ENCODE measurements around the gene CELA2A.
"Not testable (repeated sequence)": the region's sequence is repeated elsewhere in the genome, so short reads cannot be mapped to it uniquely, and the experiment has no call there.

Gene CELA2A

GRCh38 chr1:15424146-15424667 is 32.3 kb upstream of the CELA2A start:
- in situ Hi-C loops (cut with MboI; ENCODE audit: low pct_unique_long_range_greater_than_20kb, low sequenced_read_pairs, unreplicated experiment) = loop anchor here (25.0 kb wide), 1 partner anchor 287 kb away; no protein-coding TSS in a partner anchor
- TF ChIP-seq CTCF (IDR thresholded peaks at IDR 0.05; ENCODE audit: extremely low read depth, insufficient read depth, missing control alignments) = no peak
- DNase-seq (ENCODE audit: low spot score) = no peak

- DNase-seq (ENCODE audit: low spot score) = no peak
- in situ Hi-C loops (cut with MboI; ENCODE audit: low pct_unique_long_range_greater_than_20kb, low sequenced_read_pairs, unreplicated experiment) = loop anchor here (25.0 kb wide), 1 partner anchor 288 kb away; no protein-coding TSS in a partner anchor
- TF ChIP-seq CTCF (IDR thresholded peaks at IDR 0.05; ENCODE audit: extremely low read depth, insufficient read depth, missing control alignments) = no peak
Observed at GRCh38 chr1:15424981-15425380, 31.6 kb upstream of the CELA2A start.

GRCh38 chr1:15425521-15425920 is 31.0 kb upstream of the CELA2A start:
- TF ChIP-seq CTCF (IDR thresholded peaks at IDR 0.05; ENCODE audit: extremely low read depth, insufficient read depth, missing control alignments) = no peak

DNA sequence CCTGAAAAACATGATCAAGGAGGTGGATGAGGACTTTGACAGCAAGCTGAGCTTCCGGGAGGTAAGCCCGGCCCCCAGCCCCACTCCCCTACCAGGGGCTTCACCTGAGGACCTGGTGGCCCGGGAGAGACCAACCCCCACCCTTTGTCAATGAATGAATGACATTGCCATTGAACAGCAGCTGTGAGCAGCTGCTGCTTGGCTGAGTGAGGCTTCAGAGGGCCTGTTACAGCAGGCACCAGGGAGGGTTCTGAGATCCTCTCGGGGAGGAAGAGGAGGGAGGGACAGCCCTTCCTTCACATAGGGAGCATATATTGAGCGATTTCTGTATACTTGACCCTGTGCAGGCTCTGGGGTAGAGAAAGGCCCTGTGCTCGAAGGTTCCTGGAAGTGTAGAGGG is 30.6 kb upstream of the CELA2A start:
- TF ChIP-seq CTCF (IDR thresholded peaks at IDR 0.05; ENCODE audit: extremely low read depth, insufficient read depth, missing control alignments) = no peak
- in situ Hi-C loops (cut with MboI; ENCODE audit: low pct_unique_long_range_greater_than_20kb, low sequenced_read_pairs, unreplicated experiment) = no loop called here

More at GRCh38 chr1:15425521-15425920, 31.0 kb upstream of the CELA2A start:
- DNase-seq (ENCODE audit: low spot score) = no peak
- in situ Hi-C loops (cut with MboI; ENCODE audit: low pct_unique_long_range_greater_than_20kb, low sequenced_read_pairs, unreplicated experiment) = no loop called here

GRCh38 chr1:15426492-15427279 is 29.8 kb upstream of the CELA2A start:
- in situ Hi-C loops (cut with MboI; ENCODE audit: low pct_unique_long_range_greater_than_20kb, low sequenced_read_pairs, unreplicated experiment) = no loop called here
- no peak for TF ChIP-seq CTCF (IDR thresholded peaks at IDR 0.05; ENCODE audit: extremely low read depth, insufficient read depth, missing control alignments)
- DNase-seq (ENCODE audit: low spot score) = no peak

More for the DNA sequence above, 30.6 kb upstream of the CELA2A start:
- DNase-seq (ENCODE audit: low spot score) = no peak

- no peak for DNase-seq (ENCODE audit: low spot score)
- in situ Hi-C loops (cut with MboI; ENCODE audit: low pct_unique_long_range_greater_than_20kb, low sequenced_read_pairs, unreplicated experiment) = no loop called here
- TF ChIP-seq CTCF (IDR thresholded peaks at IDR 0.05; ENCODE audit: extremely low read depth, insufficient read depth, missing control alignments) = no peak
Observed at GRCh38 chr1:15427280-15427666, 29.3 kb upstream of the CELA2A start.

- in situ Hi-C loops (cut with MboI; ENCODE audit: low pct_unique_long_range_greater_than_20kb, low sequenced_read_pairs, unreplicated experiment); DNase-seq (ENCODE audit: low spot score): not testable (repeated sequence)
Observed at GRCh38 chr1:15428252-15428651, 28.3 kb upstream of the CELA2A start.
